ENCODE results near the gene GEN1.
"Not testable (repeated sequence)": the region's sequence is repeated elsewhere in the genome, so short reads cannot be mapped to it uniquely, and the experiment has no call there.

The GEN1 gene

GRCh38 chr2:17798338-17798737 lies 44.4 kb downstream of the GEN1 start:
- DNase-seq, result no peak

GRCh38 chr2:17799301-17800120 lies 45.6 kb downstream of the GEN1 start:
- no peak for DNase-seq

- no peak for DNase-seq
These were observed 46.3 kb downstream of the GEN1 start for GRCh38 chr2:17800219-17800618.

- no peak for DNase-seq
These were observed 46.9 kb downstream of the GEN1 start for GRCh38 chr2:17800693-17801458.

- no peak for DNase-seq
These were observed 49.6 kb downstream of the GEN1 start for GRCh38 chr2:17803497-17803896.

DNA sequence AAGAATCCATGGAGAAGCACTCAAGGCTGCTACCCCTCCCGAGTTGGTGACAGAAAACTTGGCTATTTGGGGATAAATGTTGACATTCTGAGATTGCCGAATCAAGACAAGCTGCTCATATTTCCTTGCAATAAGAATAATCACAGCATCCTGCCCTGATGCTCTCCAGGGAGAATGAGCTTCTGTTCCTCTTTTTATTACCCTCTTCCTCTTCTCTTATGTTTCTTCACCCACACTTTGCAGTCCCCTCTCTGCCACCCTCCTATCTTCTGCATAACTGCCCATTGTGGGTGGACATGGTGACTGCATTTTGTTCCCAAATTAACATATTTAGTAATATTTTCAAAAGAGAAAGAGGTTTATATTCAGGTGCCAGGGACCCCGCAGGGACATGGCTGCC lies 50.4 kb downstream of the GEN1 start:
- no peak for DNase-seq

GRCh38 chr2:17805166-17805565 lies 51.2 kb downstream of the GEN1 start:
- DNase-seq, result no peak

DNA sequence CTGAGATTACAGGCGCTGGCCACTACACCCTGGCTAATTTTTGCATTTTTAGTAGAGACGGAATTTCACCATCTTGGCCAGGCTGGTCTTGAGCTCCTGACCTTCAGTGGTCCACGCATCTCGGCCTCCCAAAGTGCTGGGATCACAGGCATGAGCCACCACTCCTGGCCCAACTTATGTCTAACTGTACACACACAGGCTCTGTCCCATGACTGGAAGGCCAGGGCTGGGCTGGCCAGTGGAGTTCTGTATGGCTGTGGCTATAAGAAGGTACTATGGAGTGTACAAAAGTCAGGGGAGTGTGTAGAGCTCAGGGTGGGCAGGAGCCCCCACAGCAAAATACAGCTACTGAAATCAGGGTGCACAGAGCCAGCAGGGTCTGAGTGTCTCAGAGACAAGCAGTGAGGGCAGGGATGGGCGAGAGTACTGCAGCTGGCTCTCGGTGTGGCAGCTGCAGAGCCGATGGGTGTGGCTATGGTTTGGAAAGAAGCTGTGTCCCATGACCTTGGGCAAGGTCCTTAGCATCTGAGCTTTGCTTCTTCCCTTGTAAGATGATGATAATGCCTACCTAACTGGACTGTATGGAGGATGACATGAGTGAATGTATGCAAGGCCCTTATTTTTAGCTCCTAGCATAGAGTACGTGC lies 51.9 kb downstream of the GEN1 start:
- DNase-seq, result no peak

DNA sequence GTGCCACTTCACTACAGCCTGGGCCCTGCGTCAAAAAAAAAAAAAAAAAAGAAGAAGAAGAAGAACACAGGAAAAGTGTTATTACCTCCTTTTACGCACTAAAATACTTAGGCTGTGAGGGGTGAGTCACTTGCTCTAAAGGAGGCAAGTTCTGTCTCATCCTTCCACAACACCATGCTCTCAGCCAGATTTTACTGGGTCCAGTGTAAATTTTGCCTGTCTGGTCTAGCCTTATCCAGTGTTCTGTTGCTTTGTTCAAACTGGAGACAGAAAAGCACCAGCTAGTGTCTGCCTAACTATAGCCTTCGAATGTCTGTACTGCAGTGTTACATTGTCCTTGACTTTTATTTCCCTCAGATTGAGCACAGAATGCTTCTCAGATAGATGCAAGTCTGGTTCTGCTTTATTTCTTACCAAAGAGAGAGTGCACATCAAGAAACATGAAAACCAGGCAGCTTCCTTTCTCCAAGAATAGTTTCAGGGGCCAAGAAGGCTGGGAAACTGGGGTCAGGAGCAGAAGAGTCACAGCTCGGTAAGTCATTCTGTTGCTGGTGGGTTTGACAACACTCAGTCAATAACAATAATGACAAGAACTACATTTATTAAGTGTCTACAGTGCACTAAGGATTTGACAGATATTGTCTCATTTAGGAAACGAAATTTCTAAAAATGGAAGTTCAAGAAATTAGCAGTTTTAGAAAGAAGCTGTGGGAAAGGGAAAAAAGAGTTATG lies 59.2 kb downstream of the GEN1 start:
- DNase-seq, result no peak

DNA sequence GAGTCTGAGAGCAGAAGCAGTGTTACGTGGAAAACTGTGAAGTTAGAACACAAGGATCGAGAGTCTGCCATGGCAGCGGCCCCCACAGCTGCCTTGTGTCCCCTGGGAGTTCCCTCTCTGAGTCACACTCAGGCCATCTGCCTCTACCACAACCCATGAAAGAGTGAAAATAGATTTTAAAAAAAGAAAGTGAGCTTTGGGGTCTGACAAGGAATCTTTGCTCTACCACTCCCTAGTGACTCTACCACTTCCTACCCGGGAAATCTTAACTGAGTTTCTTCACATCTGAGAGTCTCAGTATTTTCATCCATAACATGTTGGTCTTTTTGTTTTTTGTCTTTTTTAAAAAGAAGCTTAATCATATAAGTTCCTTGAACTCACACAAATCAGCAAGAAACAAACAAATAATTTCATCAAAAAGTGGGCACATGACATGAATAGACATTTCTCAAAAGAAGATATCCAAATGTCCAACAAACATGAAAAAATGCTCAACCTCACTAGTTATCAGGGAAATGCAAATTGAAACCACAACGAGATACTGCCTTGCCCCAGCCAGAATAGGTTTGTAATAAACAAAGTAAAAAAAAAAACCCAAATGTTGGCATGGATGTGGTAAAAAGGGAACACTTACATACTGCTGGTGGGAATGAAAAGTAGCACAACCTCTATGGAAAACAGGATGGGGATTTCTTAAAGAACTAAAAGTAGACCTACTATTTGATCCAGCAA lies 60.0 kb downstream of the GEN1 start:
- DNase-seq, result no peak

- DNase-seq, result no peak
These were observed 60.7 kb downstream of the GEN1 start for GRCh38 chr2:17814601-17815000.

DNA sequence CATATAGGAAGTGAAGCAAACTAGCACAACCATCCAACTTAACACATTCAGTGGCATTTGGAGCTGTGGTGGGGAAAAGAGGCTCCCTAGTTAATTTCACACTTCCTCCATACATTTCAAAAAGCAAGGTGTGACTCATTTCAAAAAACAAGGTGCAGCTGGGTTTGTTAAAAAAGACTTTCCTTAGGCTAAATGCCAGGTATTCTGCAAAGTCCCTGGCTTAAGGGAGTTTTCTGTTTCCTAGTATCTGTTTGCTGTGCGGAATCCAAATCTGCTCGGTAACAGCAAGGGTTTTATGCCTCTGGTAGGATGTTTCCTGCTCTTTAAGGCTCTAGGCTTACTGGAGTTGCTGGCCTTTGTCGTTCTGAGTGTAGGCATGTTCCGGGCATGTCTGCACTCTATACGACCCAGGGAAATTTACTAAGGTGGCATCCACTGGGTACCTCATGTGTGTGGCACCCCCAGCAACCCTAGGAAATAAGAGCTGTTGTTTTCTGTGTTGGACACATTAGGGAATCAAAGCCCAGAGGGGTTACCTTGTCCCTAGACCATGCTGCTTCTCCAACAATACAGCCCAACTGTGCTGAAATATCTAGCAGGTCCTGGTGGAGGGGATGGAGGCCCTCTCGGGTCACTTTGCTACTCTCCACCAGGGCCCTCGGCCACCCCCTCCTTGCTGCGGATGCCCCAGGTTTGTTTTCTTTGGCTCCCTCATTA lies 61.7 kb downstream of the GEN1 start:
- no peak for DNase-seq

GRCh38 chr2:17816396-17817245 lies 62.7 kb downstream of the GEN1 start, which contains the start of gene MSGN1:
MSGN1 (plus strand) TSS chr2:17816460; CDS start chr2:17816519, 59 bp downstream.
- DNase-seq, result no peak

DNA sequence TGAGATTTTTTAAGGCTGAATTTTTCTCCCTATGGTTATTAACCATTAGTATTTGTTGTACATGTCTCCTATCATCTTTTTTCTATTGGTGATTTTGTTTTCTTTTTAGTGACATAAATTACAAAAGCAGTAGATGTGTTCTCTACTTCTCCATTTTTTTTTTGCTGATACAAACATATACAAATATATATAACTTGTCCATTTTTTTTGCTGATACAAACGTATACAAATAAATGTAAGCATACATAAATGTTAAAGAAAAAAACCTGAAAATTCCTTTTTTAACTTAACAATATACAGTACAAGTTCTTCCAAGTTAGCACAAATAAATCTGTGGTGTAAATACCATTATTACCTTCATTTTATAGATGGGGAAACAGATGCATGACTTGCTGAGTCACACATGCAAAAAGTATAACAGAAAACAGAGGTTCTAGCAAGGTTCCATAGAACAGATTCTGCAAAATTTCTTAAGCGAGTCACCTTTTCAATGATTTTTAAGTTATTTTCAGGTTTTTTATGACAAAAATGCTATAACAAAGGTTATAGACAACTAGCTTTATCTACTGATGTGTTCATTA lies 64.4 kb downstream of the GEN1 start:
- DNase-seq, result no peak

GRCh38 chr2:17821080-17821479 lies 67.1 kb downstream of the GEN1 start:
- no peak for DNase-seq

DNA sequence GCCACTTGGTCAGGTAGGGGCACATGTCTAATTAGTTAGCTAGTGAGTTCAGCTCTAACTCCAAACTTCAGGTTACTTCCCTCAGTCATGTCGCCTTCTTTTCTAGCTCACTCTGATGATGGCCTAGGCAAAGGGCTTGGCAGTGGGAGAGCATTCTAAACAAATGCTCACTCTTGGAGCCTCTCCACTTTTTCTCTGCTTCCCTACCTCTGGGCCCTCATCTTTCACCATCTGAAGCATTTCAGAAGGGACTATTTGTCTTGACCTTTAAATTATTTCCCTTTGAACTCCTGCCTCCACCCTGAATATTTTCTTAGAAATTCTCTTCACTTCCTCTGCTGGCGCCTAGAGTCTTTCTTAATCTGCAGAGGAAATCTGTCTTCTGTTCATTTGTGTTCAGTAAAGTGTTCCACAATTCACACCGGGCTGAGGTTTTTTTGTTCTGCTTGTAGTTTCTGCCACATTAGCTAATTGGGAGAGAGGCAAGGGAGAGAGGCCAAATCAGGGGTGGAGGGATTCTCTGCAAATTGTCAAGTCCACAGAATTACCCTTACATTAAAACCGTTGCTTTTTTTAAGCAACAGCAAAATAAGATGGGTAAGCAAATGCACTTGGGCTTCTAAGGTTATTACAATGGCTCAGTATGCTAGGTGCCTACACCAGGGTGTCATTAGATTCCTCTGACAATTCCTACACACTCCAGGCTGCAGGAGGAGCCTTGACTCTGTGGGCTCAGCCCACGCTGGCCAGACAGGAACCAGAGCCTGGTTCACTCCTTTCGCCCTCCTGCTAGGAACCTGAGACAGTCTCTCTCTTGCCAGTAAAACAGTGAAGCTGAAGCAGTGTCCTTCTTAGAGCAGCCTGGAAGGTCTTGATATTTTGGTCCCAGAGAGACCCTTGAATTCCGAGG lies 67.9 kb downstream of the GEN1 start:
- DNase-seq, result no peak

DNA sequence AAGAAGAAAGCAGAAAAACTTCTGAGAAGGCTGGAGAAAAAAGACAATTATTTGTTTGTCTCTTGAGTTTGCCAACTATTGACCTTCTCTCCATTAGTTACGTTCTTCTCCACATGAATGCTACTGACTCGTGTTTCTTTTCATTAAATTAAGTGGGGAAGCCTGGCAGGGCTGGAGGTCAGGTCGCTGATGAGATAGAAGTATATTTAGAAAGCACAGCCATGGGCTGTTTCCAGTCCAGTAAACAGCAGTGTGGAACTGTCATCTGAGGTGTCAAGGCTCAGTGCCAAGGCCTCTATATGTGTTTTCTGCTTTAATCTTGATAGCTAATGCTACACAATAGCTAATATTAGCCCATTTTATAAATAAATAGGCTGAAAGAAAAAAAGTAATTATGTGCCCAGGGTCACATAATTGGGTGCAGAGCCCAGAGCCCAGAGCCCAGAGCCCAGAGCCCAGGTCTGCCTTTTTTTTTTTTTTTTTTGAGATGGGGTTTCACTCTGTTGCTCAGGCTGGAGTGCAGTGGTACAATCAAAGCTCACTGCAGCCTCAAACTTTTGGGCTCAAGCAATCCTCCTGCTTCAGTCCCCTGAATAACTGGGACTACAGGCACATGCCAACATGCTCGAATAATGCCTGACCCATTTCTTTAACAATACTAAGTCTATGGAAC lies 68.6 kb downstream of the GEN1 start:
- no peak for DNase-seq

DNA sequence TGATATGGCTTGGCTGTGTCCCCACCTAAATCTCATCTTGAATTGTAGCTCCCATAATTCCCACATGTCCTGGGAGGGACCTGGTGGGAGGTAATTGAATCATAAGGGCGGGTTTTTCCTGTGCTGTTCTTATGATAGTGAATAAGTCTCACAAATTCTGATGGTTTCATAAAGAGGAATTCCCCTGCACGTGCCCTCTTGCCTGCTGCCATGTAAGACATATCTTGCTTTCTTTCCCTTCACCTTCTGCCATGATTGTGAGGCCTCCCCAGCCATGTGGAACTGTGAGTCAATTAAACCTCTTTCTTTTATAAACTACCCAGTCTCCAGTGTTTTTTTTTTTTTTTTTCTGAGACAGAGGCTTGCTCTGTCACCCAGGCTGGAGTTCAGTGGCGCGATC lies 69.7 kb downstream of the GEN1 start:
- DNase-seq, result not testable (repeated sequence)
